Erythroblast (primary cell): ENCODE data around the gene IPO13.

Experiments
- DNase-seq, 2 experiments: peaks; one replicate each; lab custom pipeline; 2025; lab: John Stamatoyannopoulos, UW
- GATA1 ChIP-seq: IDR thresholded peaks from 2 replicates; pipeline ENCODE4 v1.6.1; 2011; ENCODE audit warnings: low read depth, mild to moderate bottlenecking, control low read depth, low read length, moderate library complexity
- POLR2A ChIP-seq: IDR thresholded peaks from 2 replicates; pipeline ENCODE4 v1.6.1; 2011; ENCODE audit warnings: mild to moderate bottlenecking, low read length

The IPO13 gene

DNA sequence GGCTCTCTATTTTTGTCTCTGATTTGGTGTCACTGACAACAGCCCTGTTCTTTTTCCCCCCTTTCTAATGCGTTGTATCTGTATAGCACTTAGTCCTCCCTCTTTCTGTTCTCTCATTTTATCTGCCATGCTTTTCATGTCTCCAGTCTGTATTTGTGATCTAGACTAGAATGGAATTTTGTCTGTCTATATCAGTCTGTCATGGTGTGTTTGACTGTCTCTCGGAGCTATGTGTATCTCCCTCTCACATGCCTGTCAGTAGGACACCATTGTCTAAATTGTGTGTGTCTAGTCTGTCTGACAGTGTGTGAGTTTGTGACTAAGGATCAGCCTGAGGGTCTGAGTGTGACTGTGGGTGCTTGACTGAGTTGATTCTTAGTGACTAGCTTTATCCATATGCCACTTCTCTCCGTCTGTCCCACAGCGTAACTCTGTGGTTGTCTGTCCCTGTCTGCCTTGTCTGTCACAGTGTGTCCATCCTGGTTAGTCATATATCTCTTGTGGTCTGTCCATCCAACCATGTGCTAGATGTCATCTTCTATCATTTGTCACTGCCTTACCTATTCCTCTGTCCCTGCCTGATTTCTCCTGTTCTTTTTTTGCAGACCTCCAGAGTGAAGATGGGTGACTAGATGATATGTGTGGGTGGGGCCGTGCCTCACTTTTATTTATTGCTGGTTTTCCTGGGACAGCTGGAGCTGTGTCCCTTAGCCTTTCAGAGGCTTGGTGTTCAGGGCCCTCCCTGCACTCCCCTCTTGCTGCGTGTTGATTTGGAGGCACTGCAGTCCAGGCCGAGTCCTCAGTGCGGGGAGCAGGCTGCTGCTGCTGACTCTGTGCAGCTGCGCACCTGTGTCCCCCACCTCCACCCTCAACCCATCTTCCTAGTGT is 30.9 kb downstream of the IPO13 start:
- no peak for DNase-seq
- TF ChIP-seq GATA1 (no peak), POLR2A (no peak)

DNA sequence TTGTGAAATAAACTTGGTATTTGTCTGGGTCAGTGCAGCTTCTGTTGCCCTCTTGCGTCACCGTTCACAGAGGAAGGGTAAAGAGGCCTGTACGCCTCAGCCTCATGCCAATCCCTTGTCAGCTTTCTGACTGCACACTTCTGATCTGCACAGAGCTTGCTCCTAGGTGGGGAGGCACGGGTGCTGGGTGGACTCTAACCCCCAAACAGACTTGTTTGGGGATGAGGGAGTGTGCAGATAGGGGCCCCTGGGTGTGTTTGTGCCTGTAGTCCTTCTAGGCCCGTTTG is 31.5 kb downstream of the IPO13 start:
- no peak for TF ChIP-seq GATA1
- TF ChIP-seq POLR2A, result no peak
- peak in 1 of 2 experiments; percentile 34 for DNase-seq

DNA sequence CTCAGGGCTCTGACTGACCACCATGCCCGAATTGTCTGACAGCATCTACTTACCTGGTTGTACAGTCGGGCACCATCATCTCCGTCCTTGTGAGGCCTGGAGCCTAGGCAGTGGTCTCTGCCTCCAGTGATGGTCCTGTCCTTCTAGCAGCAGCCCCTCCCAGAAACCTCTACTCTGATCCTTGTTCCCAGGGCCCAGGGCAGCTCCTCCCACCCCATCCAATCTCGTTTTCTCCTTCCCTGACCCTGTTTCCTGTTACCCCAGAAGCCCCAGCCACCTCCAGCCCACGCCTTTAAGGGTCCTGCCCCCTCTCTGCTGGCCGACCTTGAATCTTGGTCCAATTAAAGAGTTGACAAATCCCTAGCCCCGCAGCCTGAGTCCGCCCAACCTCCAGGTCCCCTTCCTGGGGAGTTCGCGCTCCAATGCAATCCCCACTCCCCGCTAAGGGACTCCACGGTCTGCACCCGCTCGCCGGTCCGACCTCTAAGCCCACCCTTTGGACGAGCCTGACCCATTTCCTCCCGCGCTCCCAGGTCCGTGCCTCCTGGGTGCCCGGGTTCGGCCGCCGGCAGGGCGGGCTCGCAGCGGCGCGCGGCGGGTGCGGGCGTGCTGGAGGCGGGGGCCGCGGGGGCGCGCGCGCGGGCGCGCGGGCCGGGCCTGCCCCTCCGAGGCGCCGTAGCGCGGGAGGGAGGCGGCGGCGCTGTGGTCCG is 32.0 kb downstream of the IPO13 start, which contains the start of gene B4GALT2:
Gene B4GALT2, plus strand, starts transcription at position 660 of the 710 bp plus-strand sequence. CDS start 1,951 bp downstream, outside the sequence.
- peak; percentile 67 to 78 for DNase-seq
- TF ChIP-seq GATA1, result no peak
- peak; percentile 11 for TF ChIP-seq POLR2A

DNA sequence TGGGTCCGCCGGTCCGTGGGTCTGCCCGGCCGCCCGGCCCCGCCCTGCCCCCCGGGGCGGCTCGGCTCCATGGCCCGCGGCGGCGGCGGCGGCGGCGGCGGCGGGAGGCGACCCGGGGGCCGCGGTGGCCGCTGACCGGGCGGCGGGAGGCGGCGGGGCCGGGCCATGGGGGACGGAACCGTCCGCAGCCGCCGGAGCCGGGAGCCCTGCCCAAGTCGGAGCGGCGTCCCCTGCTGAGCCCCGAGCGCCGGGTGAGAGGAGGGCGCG is 32.4 kb downstream of the IPO13 start:
- TF ChIP-seq GATA1 (no peak), POLR2A (no peak)
- DNase-seq, result no peak

DNA sequence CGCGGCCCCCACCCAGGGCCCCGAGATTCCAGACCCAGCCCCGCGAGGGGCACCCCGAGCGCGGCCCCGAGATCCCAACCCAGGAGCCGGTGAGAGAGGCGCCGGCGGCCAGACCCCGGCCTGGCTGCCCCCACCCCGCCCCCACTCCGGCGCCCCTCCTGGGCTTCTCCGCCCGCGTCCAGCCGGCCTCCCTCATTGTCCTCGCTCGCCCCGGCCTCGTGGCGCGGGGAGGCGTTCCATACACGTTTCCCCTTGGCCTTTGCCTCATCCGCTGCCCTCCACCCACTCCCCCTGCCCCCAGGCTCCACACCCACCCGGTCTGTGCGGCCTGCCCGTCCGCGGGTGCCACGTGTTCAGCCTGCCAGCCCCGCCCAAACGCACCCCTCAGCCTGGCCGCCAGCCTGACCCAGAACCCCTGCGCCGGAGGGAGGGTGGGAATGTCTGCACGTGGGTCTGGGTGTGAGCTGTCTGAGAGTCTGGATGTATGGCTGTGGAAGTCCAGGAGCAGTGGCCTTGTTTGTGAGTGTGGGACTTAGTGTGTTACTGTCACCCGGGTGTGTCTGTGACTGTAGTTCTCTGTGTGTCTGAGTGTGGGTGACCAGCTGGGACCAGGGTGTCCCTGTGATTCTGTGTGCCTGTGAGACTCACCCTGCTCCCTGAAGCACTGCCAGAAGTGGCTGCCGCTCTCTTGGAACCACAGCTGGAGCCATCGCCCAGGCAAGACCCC is 32.9 kb downstream of the IPO13 start:
- no peak for TF ChIP-seq POLR2A
- DNase-seq, result peak; percentile 71 to 75

DNA sequence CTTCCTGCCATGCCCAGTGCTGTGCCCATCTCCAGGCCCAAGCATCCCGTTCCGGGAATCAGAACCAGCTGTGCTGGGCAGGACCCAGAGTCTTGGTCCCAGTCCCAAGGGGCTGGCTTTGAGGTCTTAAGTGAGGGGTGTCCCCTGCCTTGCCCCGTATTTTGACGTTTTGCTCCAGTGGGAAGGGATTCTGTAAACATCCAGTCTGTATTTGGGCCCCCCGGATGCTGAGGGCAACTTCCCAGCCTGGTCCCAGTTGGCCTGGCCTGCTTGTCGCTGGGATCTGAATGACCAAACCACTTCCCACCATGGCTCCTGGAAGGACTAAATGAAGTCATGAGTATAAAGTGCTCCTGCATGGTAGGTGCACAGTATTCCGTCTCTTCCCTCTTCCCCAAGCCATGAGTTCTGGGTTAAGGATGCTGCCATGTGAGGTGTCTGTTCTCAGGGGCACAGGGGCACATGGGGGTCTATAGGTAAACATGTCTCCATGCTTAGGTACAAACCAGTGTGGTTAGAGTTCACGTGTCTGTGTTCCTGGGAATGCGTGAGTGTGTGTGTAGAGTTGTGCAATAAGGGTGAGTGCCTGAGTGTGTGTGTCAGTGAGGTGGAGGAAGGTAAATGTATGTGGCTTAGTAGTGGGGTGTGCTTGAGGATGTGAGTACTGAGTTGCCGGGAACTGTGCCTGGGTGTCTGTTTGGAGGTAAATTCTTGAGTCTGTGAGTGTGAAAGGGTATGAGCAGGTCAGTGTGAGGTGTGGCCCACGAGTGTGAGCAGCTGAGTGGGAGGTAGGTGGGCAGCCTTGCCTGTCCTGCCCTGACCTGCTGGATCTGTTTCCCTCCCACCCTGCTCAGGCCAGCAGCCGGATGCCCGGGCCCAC is 33.7 kb downstream of the IPO13 start:
- TF ChIP-seq GATA1 (no peak), POLR2A (no peak)
- DNase-seq, result no peak

DNA sequence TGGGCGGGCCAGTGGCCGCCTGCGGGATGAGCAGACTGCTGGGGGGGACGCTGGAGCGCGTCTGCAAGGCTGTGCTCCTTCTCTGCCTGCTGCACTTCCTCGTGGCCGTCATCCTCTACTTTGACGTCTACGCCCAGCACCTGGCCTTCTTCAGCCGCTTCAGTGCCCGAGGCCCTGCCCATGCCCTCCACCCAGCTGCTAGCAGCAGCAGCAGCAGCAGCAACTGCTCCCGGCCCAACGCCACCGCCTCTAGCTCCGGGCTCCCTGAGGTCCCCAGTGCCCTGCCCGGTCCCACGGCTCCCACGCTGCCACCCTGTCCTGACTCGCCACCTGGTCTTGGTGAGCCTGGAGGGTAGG is 34.4 kb downstream of the IPO13 start:
- no peak for TF ChIP-seq POLR2A
- no peak for TF ChIP-seq GATA1

DNA sequence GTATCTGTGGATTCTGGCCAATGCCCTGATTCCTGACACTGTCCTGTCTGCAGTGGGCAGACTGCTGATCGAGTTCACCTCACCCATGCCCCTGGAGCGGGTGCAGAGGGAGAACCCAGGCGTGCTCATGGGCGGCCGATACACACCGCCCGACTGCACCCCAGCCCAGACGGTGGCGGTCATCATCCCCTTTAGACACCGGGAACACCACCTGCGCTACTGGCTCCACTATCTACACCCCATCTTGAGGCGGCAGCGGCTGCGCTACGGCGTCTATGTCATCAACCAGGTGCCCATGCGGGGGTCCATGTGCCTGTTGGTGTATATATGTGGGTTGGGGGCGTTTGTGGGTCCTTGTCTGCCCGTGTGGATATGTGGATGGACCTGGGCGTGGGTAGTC is 34.9 kb downstream of the IPO13 start:
- TF ChIP-seq POLR2A (no peak), GATA1 (no peak)
- DNase-seq, result no peak

More for the DNA sequence above, 34.4 kb downstream of the IPO13 start:
- DNase-seq, result no peak

DNA sequence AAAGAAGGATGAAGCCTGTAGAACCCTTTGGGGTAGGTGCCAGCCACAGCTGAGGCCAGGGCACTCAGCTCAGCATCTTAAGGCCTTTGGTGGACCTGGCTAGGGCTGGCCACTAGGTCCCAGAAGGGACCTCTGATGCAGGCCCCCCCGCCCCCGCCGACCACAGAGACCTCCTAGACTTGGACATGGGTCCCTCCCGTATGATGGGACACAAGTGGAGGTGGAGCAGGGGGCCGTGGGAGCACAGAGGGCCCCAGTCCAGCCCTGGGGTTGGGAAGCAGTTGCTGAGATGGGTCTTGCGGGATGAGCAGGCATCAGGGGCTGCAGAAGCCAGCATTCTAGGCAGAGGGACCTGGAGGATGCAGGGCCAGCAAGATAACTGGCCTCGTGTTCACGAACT is 35.5 kb downstream of the IPO13 start:
- DNase-seq, result no peak
- no peak for TF ChIP-seq POLR2A
- TF ChIP-seq GATA1, result no peak

DNA sequence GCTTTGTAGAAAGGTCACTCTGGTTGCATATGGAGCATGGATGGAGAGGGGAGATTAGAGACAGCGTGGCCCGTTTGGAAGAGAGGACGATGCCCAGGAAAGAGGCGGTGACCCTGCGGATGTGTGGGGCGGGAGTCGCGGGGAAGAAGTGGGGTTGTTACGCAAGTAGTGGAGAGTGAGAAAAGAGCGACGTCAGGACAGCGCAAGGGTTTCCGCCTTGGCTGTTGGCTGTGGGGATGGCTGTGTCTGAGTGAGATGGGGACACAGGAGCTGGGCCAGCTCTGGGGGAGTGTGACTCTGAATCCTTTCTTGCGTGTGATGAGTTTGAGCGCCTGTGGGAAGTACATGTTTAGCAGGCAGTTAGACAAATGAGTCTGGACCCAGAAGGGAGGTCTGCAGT is 36.1 kb downstream of the IPO13 start:
- DNase-seq, result peak in 1 of 2 experiments; percentile 27
- no peak for TF ChIP-seq POLR2A
- no peak for TF ChIP-seq GATA1

DNA sequence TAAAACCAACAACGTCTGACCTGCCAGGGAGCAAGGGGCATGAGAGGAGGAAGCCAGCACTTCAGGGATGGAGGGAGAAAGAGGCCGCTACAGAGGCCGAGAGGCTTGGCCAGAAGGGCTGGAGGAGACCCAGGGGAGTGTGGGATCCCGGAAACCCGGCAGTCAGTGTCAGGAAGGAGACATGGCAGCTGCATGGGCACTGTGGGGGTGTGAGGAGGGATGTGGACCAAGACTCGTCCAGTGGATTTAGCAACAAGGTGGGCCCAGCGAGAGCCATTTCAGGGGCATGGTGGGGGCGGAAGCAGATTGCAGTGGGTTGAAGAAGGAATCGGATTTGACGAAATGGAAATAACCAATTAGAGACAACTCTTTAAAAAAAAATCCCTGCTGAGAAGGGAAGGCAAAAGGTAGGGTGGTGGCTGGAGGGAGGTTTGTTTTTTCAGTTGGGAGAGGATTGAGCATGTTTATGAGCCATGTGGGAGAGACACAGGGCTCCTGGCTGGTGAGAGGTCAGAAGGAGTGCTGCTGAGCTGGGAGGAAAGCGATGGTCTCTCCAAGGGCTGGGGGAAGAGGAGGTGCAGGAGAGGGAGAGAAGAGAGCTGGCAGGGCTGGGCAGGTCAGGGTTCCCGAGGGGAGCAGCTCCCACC is 36.6 kb downstream of the IPO13 start:
- TF ChIP-seq GATA1, result no peak
- no peak for TF ChIP-seq POLR2A
- no peak for DNase-seq

DNA sequence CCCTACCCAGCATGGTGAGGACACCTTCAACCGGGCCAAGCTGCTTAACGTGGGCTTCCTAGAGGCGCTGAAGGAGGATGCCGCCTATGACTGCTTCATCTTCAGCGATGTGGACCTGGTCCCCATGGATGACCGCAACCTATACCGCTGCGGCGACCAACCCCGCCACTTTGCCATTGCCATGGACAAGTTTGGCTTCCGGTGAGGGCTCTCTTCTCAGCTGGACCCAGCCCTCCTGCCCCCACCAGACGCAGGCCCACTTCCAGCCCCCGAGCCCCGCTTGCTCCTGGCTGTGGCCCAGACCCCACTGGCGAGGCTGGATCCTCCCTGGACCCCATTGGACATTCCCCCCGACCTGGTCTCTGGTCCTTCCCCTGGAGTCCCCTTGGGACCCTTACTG is 38.1 kb downstream of the IPO13 start:
- TF ChIP-seq POLR2A (no peak), GATA1 (no peak)
- DNase-seq, result no peak
